Bronchial epithelial cell (primary cell): ENCODE results near the gene NDST4. TPM values are rescaled to one million over a fixed set of nuclear protein-coding genes. Genes with fewer than 3 reads are reported as not detected.

Experiments
- DNase-seq: peaks from one replicate; pipeline ENCODE4 v3.0.0-alpha.2; 2010; ENCODE audit warnings: low read depth
- FAIRE-seq: peaks from 2 replicates; lab custom pipeline; 2011; peaks lifted over from hg19 to GRCh38; lab: Jason Lieb, UNC
- H3K27me3 ChIP-seq: 2 replicates; pipeline ENCODE4 v1.5.1; 2011; ENCODE audit warnings: low read length; ENCODE audit not compliant: control insufficient read depth, insufficient read depth
- H3K36me3 ChIP-seq: 2 replicates; pipeline ENCODE4 v1.5.1; 2011; ENCODE audit warnings: low read length; ENCODE audit not compliant: control insufficient read depth, insufficient read depth
- H3K4me3 ChIP-seq: 2 replicates; pipeline ENCODE4 v1.5.1; 2011; ENCODE audit warnings: mild to moderate bottlenecking, low read depth, low read length, control low read depth
- total RNA-seq: library from RNA; depleted of rRNA; stranded (reverse); fragments of >200 nt; gene quantifications from 2 replicates; pipeline ENCODE4 v1.2.1, GENCODE V29; 2014
- TF ChIP-seq, protein P1 (sequence below): IDR thresholded peaks from 2 replicates; pipeline ENCODE4 v1.5.1; 2011; ENCODE audit warnings: mild to moderate bottlenecking, moderate library complexity, low read length, control low read depth, inconsistent platforms; ENCODE audit not compliant: insufficient read depth, severe bottlenecking

Gene NDST4
- total RNA-seq, 1 donor from 2014 or later: not detected

DNA sequence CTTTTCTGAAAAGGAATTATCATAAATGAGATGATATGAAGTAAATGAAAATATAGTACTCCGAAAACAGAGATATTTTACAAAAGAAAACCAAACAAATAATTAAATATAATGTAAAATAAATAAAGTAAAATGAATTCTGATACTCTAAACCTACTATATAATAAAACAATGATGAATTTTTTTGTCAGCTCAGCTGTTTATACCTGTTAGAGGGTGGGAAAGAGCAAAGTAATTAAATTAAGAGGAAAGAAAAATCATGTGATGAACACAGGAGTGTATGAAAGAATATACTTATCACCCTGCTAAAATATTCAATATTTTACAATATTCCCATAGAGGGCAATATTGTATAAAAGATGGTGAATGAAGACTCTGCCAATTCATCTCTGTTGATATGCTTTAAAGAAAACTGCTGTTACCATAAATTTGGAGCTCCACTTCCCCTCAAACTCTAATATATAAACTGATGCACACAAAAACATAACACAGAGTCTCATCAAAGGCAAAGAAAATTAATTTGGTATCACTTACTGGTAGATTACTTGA, 6.5 kb upstream of the NDST4 start:
- H3K36me3 ChIP-seq: no peaks in the 10 kb centered on the region
- H3K27me3 ChIP-seq: no peaks in the 10 kb centered on the region
- H3K4me3 ChIP-seq: no peak overlapping the region
- TF ChIP-seq, protein P1, sequence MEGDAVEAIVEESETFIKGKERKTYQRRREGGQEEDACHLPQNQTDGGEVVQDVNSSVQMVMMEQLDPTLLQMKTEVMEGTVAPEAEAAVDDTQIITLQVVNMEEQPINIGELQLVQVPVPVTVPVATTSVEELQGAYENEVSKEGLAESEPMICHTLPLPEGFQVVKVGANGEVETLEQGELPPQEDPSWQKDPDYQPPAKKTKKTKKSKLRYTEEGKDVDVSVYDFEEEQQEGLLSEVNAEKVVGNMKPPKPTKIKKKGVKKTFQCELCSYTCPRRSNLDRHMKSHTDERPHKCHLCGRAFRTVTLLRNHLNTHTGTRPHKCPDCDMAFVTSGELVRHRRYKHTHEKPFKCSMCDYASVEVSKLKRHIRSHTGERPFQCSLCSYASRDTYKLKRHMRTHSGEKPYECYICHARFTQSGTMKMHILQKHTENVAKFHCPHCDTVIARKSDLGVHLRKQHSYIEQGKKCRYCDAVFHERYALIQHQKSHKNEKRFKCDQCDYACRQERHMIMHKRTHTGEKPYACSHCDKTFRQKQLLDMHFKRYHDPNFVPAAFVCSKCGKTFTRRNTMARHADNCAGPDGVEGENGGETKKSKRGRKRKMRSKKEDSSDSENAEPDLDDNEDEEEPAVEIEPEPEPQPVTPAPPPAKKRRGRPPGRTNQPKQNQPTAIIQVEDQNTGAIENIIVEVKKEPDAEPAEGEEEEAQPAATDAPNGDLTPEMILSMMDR: no peak
- DNase-seq: no peak
- FAIRE-seq: no peak

DNA sequence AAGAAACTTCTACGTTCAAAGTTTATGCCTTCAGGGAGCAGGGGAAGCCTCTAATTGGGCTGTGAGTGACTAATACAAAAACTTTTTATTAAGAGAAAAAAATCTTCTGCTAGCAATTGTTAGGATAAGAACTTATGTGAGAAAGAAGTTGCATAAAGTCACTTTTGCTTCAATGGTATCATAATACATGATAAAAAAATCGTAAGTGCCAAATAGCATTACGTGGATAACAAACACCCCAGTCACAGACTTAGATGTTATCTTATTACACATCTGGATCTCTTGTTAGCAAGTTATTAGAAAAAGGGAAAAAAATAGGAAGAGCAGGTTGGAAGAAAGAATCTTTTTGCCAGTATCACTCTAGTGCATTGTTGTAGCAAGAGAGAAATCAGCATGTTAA, 4.2 kb upstream of the NDST4 start:
- no peaks in the 10 kb centered on the region for H3K36me3 ChIP-seq
- no peak for FAIRE-seq
- no peaks in the 10 kb centered on the region for H3K27me3 ChIP-seq
- no peak for DNase-seq
- no peak overlapping the region for H3K4me3 ChIP-seq
- TF ChIP-seq, protein P1: no peak

DNA sequence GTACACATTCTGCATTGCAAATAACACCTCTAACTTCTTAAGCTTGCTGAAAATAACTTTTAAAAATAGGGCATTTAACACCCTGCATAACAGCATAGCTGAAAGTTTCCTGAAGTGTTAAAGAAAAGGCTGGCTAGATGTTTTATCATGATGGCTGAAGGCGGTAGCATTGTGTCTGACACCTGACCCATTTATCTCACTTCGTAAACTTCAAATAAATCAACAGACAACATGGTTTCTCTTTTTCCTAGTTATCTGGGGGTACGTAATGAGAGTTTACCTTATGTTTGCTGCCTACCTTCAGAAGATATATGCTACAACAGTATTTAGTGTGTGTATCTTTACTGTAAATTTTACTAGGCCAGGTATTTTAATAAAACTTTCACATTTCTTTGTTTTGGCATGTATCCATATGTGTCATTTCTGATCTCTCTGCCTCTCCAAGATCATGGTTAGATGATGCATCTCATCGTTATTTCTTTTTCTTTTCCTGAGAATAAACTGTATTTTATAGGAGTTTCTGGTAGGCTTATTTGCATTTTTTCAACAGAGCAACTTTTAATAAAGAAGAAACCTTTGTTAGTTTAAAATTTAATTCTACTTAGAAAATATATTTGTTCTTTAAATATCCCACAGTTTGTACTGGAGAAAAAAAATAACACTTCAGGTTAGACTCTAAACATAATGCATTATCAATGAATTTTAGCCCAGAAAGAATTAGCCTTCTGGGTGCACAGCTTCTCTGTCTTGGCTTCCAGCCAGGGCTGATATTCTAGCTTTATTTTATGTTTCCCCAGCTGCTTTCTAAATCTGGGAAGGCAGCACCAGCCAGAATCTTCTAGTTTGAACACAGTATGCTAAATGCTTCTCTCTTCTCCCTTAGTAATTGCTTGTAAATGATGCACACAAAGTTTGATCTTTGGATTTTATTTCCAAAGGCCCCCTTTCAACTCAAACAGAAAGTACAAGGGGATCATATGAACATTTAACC, 2.9 kb downstream of the NDST4 start:
- TF ChIP-seq, protein P1: no peak
- no peak for DNase-seq
- no peaks in the 10 kb centered on the region for H3K36me3 ChIP-seq

DNA sequence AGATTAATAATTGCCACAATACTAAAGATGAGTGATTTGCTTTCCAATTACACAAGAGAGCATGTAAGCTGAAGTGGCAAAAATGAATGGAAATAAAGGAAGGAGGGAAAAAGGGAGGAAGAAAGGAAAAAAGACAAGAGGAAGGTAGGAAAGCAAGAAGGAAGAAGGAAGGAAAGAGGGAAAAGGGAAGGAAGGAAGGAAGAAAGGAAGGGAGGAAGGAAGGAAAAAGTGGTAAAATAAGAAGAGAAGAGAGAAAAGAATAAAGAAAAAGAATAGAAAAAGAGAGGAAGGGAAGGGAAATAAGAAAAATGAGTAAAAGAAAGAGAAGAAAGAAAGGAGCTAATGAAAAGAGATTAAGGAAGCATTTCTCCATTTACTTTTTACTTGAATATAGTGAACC, 4.6 kb downstream of the NDST4 start:
- Histone ChIP-seq H3K4me3 (no peak overlapping the region), H3K27me3 (no peaks in the 10 kb centered on the region), H3K36me3 (no peaks in the 10 kb centered on the region)
- DNase-seq (no peak), FAIRE-seq (no peak)
- TF ChIP-seq, protein P1: no peak

More for the DNA sequence above, 2.9 kb downstream of the NDST4 start:
- H3K27me3 ChIP-seq: no peaks in the 10 kb centered on the region
- FAIRE-seq: no peak
- H3K4me3 ChIP-seq: no peak overlapping the region

DNA sequence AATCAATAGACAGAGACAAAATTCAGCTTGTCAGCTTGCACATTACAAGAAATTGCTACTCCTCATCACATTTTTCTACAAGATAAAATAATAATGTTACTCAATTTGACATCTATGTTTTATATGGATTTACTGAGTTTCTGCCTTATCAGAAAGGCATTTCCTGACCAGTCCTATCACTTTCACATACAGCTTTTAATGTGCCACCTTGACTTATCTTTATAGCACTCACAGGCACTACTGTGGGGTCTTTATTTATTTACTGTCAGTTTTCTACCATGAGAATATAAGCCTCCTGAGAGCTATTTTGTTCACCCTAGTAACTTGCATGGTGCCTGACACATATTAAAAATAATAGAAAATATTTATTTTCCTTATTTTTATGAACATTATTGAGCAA, 6.0 kb downstream of the NDST4 start:
- Histone ChIP-seq H3K27me3 (no peaks in the 10 kb centered on the region), H3K4me3 (no peak overlapping the region), H3K36me3 (no peaks in the 10 kb centered on the region)
- DNase-seq (no peak), FAIRE-seq (no peak)
- TF ChIP-seq, protein P1: no peak
